Osteoblast (primary cell): Measurements from ENCODE around the gene EPN3. TPM values are rescaled to one million over a fixed set of nuclear protein-coding genes. Genes with fewer than 3 reads are reported as not detected.

Source experiments
- DNase-seq: peaks from one replicate; pipeline ENCODE4 v3.0.0; 2011; ENCODE audit warnings: low spot score, mixed read lengths; ENCODE audit not compliant: insufficient read length; ENCODE audit errors: missing footprints
- H2AFZ ChIP-seq: 2 replicates; pipeline ENCODE4 v1.6.0; 2011; ENCODE audit warnings: mild to moderate bottlenecking, low read length
- H3K27ac ChIP-seq: 2 replicates; pipeline ENCODE4 v1.5.1; 2011; ENCODE audit warnings: mild to moderate bottlenecking, low read depth, low read length, moderate library complexity
- H3K27me3 ChIP-seq: 2 replicates; pipeline ENCODE4 v1.6.0; 2012; ENCODE audit warnings: mild to moderate bottlenecking, control low read depth, inconsistent platforms, low read length, moderate library complexity; ENCODE audit not compliant: insufficient read depth
- H3K36me3 ChIP-seq: 2 replicates; pipeline ENCODE4 v1.5.1; 2011; ENCODE audit warnings: mild to moderate bottlenecking, low read length, control low read depth, moderate library complexity; ENCODE audit not compliant: insufficient read depth
- H3K4me1 ChIP-seq: 2 replicates; pipeline ENCODE4 v1.5.1; 2011; ENCODE audit warnings: mild to moderate bottlenecking, low read length, control low read depth, moderate library complexity; ENCODE audit not compliant: insufficient read depth
- H3K4me2 ChIP-seq: 2 replicates; pipeline ENCODE4 v1.6.0; 2011; ENCODE audit warnings: mild to moderate bottlenecking, low read length; ENCODE audit not compliant: insufficient read depth
- H3K4me3 ChIP-seq: fragments of 200-600 bp; sonication (generic); 3 replicates; pipeline ENCODE4 v1.5.1; 2012; ENCODE audit warnings: mild to moderate bottlenecking, low read length, inconsistent platforms; ENCODE audit not compliant: insufficient read depth
- H3K79me2 ChIP-seq: 2 replicates; pipeline ENCODE4 v1.6.0; 2012; ENCODE audit warnings: mild to moderate bottlenecking, low read length, control low read depth, inconsistent platforms; ENCODE audit not compliant: insufficient read depth
- H3K9me3 ChIP-seq: 2 replicates; pipeline ENCODE4 v1.5.1; 2011; ENCODE audit warnings: low read depth, low read length, control low read depth
- H4K20me1 ChIP-seq: 2 replicates; pipeline ENCODE4 v1.6.0; 2012; ENCODE audit warnings: mild to moderate bottlenecking, low read length, control low read depth; ENCODE audit not compliant: insufficient read depth
- CTCF ChIP-seq: IDR thresholded peaks from 2 replicates; pipeline ENCODE4 v1.5.1; 2011; ENCODE audit warnings: mild to moderate bottlenecking, low read depth, low read length, moderate library complexity; ENCODE audit errors: extremely low read depth
- total RNA-seq: library from RNA; depleted of rRNA; stranded (reverse); fragments of >200 nt; gene quantifications from 2 replicates; pipeline ENCODE4 v1.2.3, GENCODE V29; 2012

Gene EPN3
- total RNA-seq, 1 donor = not detected

- H2AFZ ChIP-seq = no peak overlapping the region
- no peak for TF ChIP-seq CTCF
- no peak overlapping the region for H3K4me2 ChIP-seq
- H3K79me2 ChIP-seq = no peaks in the 10 kb centered on the region
- no peak for DNase-seq
- H3K36me3 ChIP-seq = no peaks in the 10 kb centered on the region
- no peaks in the 10 kb centered on the region for H3K4me1 ChIP-seq
- H3K4me3 ChIP-seq = no peak overlapping the region
- no peaks in the 10 kb centered on the region for H4K20me1 ChIP-seq
- no peak overlapping the region for H3K27ac ChIP-seq
- H3K9me3 ChIP-seq = no peaks in the 10 kb centered on the region
- peaks cover 34% of the 10 kb centered on the region for H3K27me3 ChIP-seq
These were observed 52.2 kb downstream of the EPN3 start for GRCh38 chr17:50584749-50585148.

GRCh38 chr17:50585346-50585745, 52.8 kb downstream of the EPN3 start:
- TF ChIP-seq CTCF = no peak
- Histone ChIP-seq H2AFZ (no peak overlapping the region), H4K20me1 (no peaks in the 10 kb centered on the region), H3K4me2 (no peak overlapping the region), H3K27ac (no peak overlapping the region), H3K4me3 (no peak overlapping the region), H3K4me1 (no peaks in the 10 kb centered on the region), H3K79me2 (no peaks in the 10 kb centered on the region), H3K27me3 (peaks cover 34% of the 10 kb centered on the region), H3K9me3 (no peaks in the 10 kb centered on the region), H3K36me3 (no peaks in the 10 kb centered on the region)
- DNase-seq = no peak

GRCh38 chr17:50585891-50586290, 53.4 kb downstream of the EPN3 start:
- H3K4me3 ChIP-seq = no peak overlapping the region
- TF ChIP-seq CTCF = no peak
- H3K4me2 ChIP-seq = no peak overlapping the region
- no peaks in the 10 kb centered on the region for H3K4me1 ChIP-seq
- H3K36me3 ChIP-seq = no peaks in the 10 kb centered on the region
- H3K27ac ChIP-seq = no peak overlapping the region
- no peak overlapping the region for H2AFZ ChIP-seq
- H4K20me1 ChIP-seq = no peaks in the 10 kb centered on the region
- H3K9me3 ChIP-seq = no peaks in the 10 kb centered on the region
- peaks cover 34% of the 10 kb centered on the region for H3K27me3 ChIP-seq
- H3K79me2 ChIP-seq = no peaks in the 10 kb centered on the region
- DNase-seq = no peak

DNA sequence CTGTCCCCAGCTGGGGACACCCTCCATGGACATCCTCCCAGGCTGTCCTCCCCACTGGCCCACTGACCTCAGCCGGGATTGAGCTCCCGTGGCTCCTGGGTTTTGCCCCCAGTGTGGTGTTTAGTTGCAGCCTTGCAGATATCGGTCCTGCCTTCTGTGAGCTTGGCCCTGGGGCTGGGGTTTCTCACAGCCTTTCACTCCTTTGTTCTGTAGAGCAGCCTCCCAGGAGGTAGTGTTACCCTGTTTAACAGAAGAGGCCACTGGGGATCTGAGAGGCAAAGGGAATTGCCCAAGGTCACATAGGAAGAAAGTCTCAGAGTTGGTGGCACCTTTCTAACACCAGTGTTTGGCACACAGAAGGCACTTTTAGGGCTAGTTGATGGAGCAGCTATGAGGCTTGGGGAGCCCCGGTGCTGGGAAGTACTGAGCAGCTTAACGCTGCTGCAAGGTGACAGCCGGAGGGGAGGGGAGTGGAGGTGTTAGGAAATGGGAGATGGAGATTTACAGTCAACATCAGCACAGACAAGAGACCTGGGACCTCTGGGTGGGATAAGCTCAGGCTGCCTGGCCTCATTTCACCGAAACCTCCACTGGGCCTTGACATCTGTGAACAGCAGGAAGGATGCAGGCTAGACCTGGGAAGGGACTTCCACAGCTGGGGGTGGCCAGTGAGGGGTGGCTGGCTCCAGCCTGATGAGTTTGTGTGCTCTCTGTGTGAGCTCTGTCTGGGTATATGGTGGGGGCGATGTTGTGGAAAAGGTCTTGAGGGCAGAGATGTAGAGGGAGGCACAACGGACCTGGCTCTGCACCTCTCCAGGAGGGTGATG, 54.1 kb downstream of the EPN3 start:
- H3K36me3 ChIP-seq = no peaks in the 10 kb centered on the region
- no peaks in the 10 kb centered on the region for H3K4me1 ChIP-seq
- no peaks in the 10 kb centered on the region for H4K20me1 ChIP-seq
- H3K79me2 ChIP-seq = no peaks in the 10 kb centered on the region
- H3K27me3 ChIP-seq = peaks cover 34% of the 10 kb centered on the region
- H2AFZ ChIP-seq = no peak overlapping the region
- H3K4me2 ChIP-seq = no peak overlapping the region
- no peak for TF ChIP-seq CTCF
- H3K4me3 ChIP-seq = no peak overlapping the region
- no peaks in the 10 kb centered on the region for H3K9me3 ChIP-seq
- DNase-seq = no peak
- no peak overlapping the region for H3K27ac ChIP-seq
